ENCODE data around the gene ZBTB7C. TPM values are rescaled to one million over a fixed set of nuclear protein-coding genes. Genes with fewer than 3 reads are reported as not detected.

The ZBTB7C gene
- polyA plus RNA-seq, 1 experiment = not detected

- DNase-seq (ENCODE audit: low read depth) = no peak
- POLR2A ChIA-PET = no interaction called here
- no peak overlapping the region for H3K4me3 ChIP-seq (ENCODE audit: low read depth, low read length)
- no peaks in the 10 kb centered on the region for H3K36me3 ChIP-seq (ENCODE audit: control insufficient read depth, insufficient read depth, low read length)
- CTCF ChIA-PET = no interaction called here
- H3K27me3 ChIP-seq (ENCODE audit: control insufficient read depth, insufficient read depth, low read length) = 0 out of 2 replicates have a peak, but pooled peaks cover 1% of the 10 kb centered on the region
- no peak for TF ChIP-seq CTCF (IDR thresholded peaks at IDR 0.05; ENCODE audit: insufficient read depth, low read depth, low read length)
These were observed 41.6 kb downstream of the ZBTB7C start for GRCh38 chr18:48367557-48367956.

GRCh38 chr18:48365965-48366364, 43.2 kb downstream of the ZBTB7C start:
- no peak overlapping the region for H3K4me3 ChIP-seq (ENCODE audit: low read depth, low read length)
- ChIA-PET POLR2A (no interaction called here), CTCF (no interaction called here)

GRCh38 chr18:48364146-48364545, 45.0 kb downstream of the ZBTB7C start:
- Histone ChIP-seq H3K4me3 (ENCODE audit: low read depth, low read length) (no peak overlapping the region), H3K36me3 (ENCODE audit: control insufficient read depth, insufficient read depth, low read length) (no peaks in the 10 kb centered on the region), H3K27me3 (ENCODE audit: control insufficient read depth, insufficient read depth, low read length) (0 out of 2 replicates have a peak, but pooled peaks cover 1% of the 10 kb centered on the region)
- POLR2A ChIA-PET = no interaction called here
- no peak for DNase-seq (ENCODE audit: low read depth)
- CTCF ChIA-PET = no interaction called here
- no peak for TF ChIP-seq CTCF (IDR thresholded peaks at IDR 0.05; ENCODE audit: insufficient read depth, low read depth, low read length)

More at GRCh38 chr18:48365965-48366364, 43.2 kb downstream of the ZBTB7C start:
- no peak for TF ChIP-seq CTCF (IDR thresholded peaks at IDR 0.05; ENCODE audit: insufficient read depth, low read depth, low read length)
- Histone ChIP-seq H3K36me3 (ENCODE audit: control insufficient read depth, insufficient read depth, low read length) (no peaks in the 10 kb centered on the region), H3K27me3 (ENCODE audit: control insufficient read depth, insufficient read depth, low read length) (0 out of 2 replicates have a peak, but pooled peaks cover 1% of the 10 kb centered on the region)
- no peak for DNase-seq (ENCODE audit: low read depth)

GRCh38 chr18:48363175-48363574, 46.0 kb downstream of the ZBTB7C start:
- DNase-seq (ENCODE audit: low read depth) = no peak
- 0 out of 2 replicates have a peak, but pooled peaks cover 1% of the 10 kb centered on the region for H3K27me3 ChIP-seq (ENCODE audit: control insufficient read depth, insufficient read depth, low read length)
- no peak for TF ChIP-seq CTCF (IDR thresholded peaks at IDR 0.05; ENCODE audit: insufficient read depth, low read depth, low read length)
- no peaks in the 10 kb centered on the region for H3K36me3 ChIP-seq (ENCODE audit: control insufficient read depth, insufficient read depth, low read length)
- ChIA-PET POLR2A (no interaction called here), CTCF (no interaction called here)
- no peak overlapping the region for H3K4me3 ChIP-seq (ENCODE audit: low read depth, low read length)

- ChIA-PET CTCF (interaction anchor here (1.0 to 1.1 kb wide), 2 partner anchors 14 to 84 kb away, joined by 3 to 4 read pairs; no protein-coding TSS in a partner anchor), POLR2A (no interaction called here)
- no peak overlapping the region for H3K4me3 ChIP-seq (ENCODE audit: low read depth, low read length)
- TF ChIP-seq CTCF (IDR thresholded peaks at IDR 0.05; ENCODE audit: insufficient read depth, low read depth, low read length) = no peak
- peaks cover 7% of the 10 kb centered on the region; the same call in 1 of the 2 replicates for H3K27me3 ChIP-seq (ENCODE audit: control insufficient read depth, insufficient read depth, low read length)
- DNase-seq (ENCODE audit: low read depth) = no peak
- no peaks in the 10 kb centered on the region for H3K36me3 ChIP-seq (ENCODE audit: control insufficient read depth, insufficient read depth, low read length)
These were observed 47.4 kb downstream of the ZBTB7C start for GRCh38 chr18:48361801-48362200.
